ENCODE measurements around the gene CHAC1.

CHAC1 gene, protein sequence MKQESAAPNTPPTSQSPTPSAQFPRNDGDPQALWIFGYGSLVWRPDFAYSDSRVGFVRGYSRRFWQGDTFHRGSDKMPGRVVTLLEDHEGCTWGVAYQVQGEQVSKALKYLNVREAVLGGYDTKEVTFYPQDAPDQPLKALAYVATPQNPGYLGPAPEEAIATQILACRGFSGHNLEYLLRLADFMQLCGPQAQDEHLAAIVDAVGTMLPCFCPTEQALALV
- long read RNA-seq, transcript CHAC1-202 (3 exons, 1,849 nt), result major isoform, 21 of 21 reads
- long read RNA-seq, partial matches to known transcripts, result 0 of 21 reads
- long read RNA-seq, other reads (novel, unspliced or antisense), result 0 of 21 reads

DNA sequence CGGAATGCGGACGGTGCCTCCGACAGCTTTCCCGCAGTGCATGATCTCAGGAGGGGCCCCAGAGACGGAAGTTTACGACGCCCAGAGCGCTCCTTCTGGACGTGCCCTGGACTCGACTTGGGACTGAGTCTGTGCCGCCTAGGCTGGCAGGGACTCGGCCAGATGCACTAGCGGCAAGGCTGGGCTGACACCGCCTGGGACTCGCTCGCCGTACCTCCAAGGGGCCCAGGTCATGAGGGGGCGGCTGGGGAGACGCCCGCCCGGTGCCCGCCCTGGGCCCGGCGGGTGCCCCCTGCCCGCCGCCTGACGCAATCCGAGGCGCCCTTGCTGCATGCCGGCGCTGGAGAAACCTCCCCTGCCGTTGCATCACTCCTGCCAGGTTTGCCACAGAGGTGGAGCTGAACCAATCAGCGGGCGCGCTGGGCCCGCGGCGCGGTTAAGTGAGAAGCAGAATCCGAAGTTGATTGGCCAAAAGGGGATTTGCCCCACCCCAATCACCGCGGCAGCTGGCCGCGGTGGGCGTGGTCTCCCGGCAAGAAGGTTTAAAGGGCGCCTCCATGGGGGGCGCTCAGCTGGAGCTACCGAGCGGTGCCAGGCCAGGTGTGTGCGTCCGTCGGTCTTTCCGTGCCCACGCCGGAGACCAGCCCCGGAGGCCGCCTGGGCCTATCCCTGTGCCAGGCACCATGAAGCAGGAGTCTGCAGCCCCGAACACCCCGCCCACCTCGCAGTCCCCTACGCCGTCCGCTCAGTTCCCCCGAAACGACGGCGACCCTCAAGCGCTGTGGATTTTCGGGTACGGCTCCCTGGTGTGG lies at the start of gene CHAC1:
CHAC1 (plus strand) TSS at position 571 of the 812 bp plus-strand sequence; CDS start at position 684, 113 bp downstream.
- Histone ChIP-seq H3K27me3 (ENCODE audit: insufficient read depth, poor library complexity, severe bottlenecking) (no peaks in the 10 kb centered on the region), H3K4me3 (replicated peaks; ENCODE audit: insufficient read depth, low read length) (peak within 1 kb of the TSS; percentile 77), H3K27ac (replicated peaks) (peak within 1 kb of the TSS; percentile 81)
- TF ChIP-seq GABPA (IDR thresholded peaks at IDR 0.05; ENCODE audit: low read depth), result no peak
- TF ChIP-seq, protein P1, sequence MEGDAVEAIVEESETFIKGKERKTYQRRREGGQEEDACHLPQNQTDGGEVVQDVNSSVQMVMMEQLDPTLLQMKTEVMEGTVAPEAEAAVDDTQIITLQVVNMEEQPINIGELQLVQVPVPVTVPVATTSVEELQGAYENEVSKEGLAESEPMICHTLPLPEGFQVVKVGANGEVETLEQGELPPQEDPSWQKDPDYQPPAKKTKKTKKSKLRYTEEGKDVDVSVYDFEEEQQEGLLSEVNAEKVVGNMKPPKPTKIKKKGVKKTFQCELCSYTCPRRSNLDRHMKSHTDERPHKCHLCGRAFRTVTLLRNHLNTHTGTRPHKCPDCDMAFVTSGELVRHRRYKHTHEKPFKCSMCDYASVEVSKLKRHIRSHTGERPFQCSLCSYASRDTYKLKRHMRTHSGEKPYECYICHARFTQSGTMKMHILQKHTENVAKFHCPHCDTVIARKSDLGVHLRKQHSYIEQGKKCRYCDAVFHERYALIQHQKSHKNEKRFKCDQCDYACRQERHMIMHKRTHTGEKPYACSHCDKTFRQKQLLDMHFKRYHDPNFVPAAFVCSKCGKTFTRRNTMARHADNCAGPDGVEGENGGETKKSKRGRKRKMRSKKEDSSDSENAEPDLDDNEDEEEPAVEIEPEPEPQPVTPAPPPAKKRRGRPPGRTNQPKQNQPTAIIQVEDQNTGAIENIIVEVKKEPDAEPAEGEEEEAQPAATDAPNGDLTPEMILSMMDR (IDR thresholded peaks at IDR 0.05; ENCODE audit: insufficient read depth, low read length), result no peak
- peak; percentile 65 for TF ChIP-seq POLR2AphosphoS5 (IDR thresholded peaks at IDR 0.05; ENCODE audit: low read depth)
- no peak for TF ChIP-seq REST (IDR thresholded peaks at IDR 0.05; ENCODE audit: insufficient replicate concordance, low read depth)
- peak; percentile 97 to 98 for DNase-seq (ENCODE audit: low read depth in 1 of 2, low spot score in 1 of 2)

GRCh38 chr15:40904552-40905201 lies 48.6 kb upstream of the CHAC1 start:
- no peak for DNase-seq (ENCODE audit: low read depth in 1 of 2, low spot score in 1 of 2)
- Histone ChIP-seq H3K27ac (replicated peaks) (no peak overlapping the region), H3K4me3 (replicated peaks; ENCODE audit: insufficient read depth, low read length) (no peak overlapping the region), H3K27me3 (ENCODE audit: insufficient read depth, poor library complexity, severe bottlenecking) (no peaks in the 10 kb centered on the region)
- no peak for TF ChIP-seq SPI1 (IDR thresholded peaks at IDR 0.05; ENCODE audit: borderline replicate concordance, low read depth)
- no peak for TF ChIP-seq GABPA (IDR thresholded peaks at IDR 0.05; ENCODE audit: low read depth)
- TF ChIP-seq REST (IDR thresholded peaks at IDR 0.05; ENCODE audit: insufficient replicate concordance, low read depth), result no peak
- TF ChIP-seq, protein P1 (IDR thresholded peaks at IDR 0.05; ENCODE audit: insufficient read depth, low read length), result no peak
- TF ChIP-seq POLR2AphosphoS5 (IDR thresholded peaks at IDR 0.05; ENCODE audit: low read depth), result no peak

- H3K4me3 ChIP-seq (replicated peaks; ENCODE audit: insufficient read depth, low read length), result no peak overlapping the region
- H3K27me3 ChIP-seq (ENCODE audit: insufficient read depth, poor library complexity, severe bottlenecking), result no peaks in the 10 kb centered on the region
- H3K27ac ChIP-seq (replicated peaks), result peak overlapping the region; percentile 59
- no peak for TF ChIP-seq REST (IDR thresholded peaks at IDR 0.05; ENCODE audit: insufficient replicate concordance, low read depth)
- TF ChIP-seq GABPA (IDR thresholded peaks at IDR 0.05; ENCODE audit: low read depth), result no peak
- no peak for TF ChIP-seq SPI1 (IDR thresholded peaks at IDR 0.05; ENCODE audit: borderline replicate concordance, low read depth)
- TF ChIP-seq POLR2AphosphoS5 (IDR thresholded peaks at IDR 0.05; ENCODE audit: low read depth), result peak; percentile 60
- TF ChIP-seq, protein P1 (IDR thresholded peaks at IDR 0.05; ENCODE audit: insufficient read depth, low read length), result peak; percentile 37
- peak; percentile 63 to 75 for DNase-seq (ENCODE audit: low read depth in 1 of 2, low spot score in 1 of 2)
Measured at GRCh38 chr15:40906091-40906990, 46.9 kb upstream of the CHAC1 start.

Data from HL-60 (cell line).